Measurements from ENCODE around the gene CARD11.

Gene CARD11

DNA sequence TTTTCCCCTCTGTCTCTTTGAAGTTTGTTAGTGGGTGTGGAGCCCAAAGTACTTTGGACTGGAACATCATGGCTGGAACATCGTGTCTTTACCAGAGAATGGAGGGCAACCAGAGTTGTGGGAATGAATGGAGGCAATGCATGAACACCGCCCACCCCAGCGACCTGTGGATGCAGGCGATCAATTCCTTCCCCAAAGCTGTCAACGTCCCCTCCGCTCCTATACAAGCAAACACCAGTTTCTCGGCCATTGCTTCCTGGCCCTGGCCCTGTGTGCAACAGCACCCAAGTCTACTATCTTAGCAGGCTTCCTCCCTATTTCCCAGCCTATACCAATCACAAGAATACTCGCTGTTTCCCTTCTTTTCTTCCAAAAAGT is 62.6 kb downstream of the CARD11 start:
- DNase-seq (ENCODE audit: low spot score), result no peak

GRCh38 chr7:2980401-2981102 is 63.1 kb downstream of the CARD11 start:
- DNase-seq (ENCODE audit: low spot score), result no peak

- DNase-seq (ENCODE audit: low spot score), result no peak
Observed at GRCh38 chr7:2979951-2980350, 63.7 kb downstream of the CARD11 start.

DNA sequence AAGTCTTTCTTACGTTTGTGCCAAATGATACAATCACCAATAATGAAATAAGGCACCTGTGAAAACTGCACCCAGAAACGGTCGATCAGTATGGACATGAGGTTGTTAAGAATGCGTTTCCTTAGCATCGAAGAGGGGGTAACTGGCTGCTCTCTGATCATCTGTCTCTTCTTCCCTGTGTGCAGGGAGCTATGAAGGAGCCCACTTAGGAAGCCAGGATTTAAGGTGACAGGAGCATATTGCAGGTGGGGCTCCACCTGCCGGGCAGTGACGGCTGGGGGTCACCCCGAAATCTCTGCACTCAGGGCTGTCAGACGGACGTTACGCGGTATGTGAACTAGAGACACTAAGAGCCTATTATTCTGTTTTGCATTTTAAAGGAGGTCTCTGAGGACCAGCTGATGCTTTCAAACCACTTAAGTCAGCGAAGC is 64.5 kb downstream of the CARD11 start:
- no peak for DNase-seq (ENCODE audit: low spot score)

DNA sequence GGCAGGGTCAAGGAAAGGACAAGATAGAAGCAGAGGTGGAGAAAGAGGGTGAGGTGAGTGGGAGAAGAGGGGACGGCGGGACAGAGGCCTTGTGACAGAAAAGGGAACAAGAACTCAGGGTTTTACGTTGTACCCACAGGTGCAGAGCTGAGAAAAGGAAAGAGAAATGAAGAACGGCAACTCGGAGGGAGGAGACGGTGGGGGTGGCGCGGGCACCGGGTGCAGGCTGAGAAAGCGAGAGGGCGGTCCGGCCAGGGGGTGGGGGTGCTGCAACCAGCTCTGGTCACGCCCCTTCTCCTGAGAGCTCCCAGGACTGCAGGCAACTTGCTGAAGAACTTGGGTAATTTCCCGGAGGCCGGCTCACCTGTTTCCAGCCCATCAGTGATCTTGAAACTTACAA is 65.3 kb downstream of the CARD11 start:
- DNase-seq (ENCODE audit: low spot score), result peak; percentile 71

DNA sequence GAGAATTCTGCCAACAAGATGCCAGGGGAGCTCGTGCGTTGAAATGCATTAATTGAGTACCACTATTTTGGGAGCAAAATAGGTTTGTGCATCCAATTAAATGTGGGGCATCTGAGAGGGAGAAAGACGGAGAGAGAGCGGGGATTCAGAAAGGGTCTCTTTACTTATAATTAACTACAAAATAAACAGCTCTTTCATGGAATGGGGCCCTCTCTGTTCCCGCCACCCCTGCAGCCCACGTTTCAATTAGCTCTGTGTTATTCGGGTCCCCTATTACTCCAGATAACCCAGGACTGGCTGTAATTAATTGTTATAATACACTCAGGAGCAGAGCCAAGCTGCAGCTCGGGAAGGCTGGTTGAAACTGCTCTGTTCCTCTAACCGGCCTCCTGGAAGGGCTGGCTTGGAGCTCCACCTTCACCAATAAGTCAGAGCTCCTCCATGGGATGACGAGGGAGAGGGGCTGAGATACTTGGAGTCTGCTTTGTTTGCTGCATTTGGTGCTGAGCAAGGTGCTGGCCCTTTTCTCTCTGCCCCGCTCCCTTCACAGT is 67.8 kb downstream of the CARD11 start:
- DNase-seq (ENCODE audit: low spot score), result no peak

GRCh38 chr7:2974093-2974819 is 69.4 kb downstream of the CARD11 start:
- no peak for DNase-seq (ENCODE audit: low spot score)

- no peak for DNase-seq (ENCODE audit: low spot score)
Observed at GRCh38 chr7:2972835-2973161, 70.9 kb downstream of the CARD11 start.

GRCh38 chr7:2971914-2972834 is 71.5 kb downstream of the CARD11 start:
- DNase-seq (ENCODE audit: low spot score), result no peak

- no peak for DNase-seq (ENCODE audit: low spot score)
Observed at GRCh38 chr7:2970861-2971260, 72.8 kb downstream of the CARD11 start.

GRCh38 chr7:2970307-2970664 is 73.4 kb downstream of the CARD11 start:
- no peak for DNase-seq (ENCODE audit: low spot score)

- DNase-seq (ENCODE audit: low spot score), result no peak
Observed at GRCh38 chr7:2969398-2970306, 74.0 kb downstream of the CARD11 start.

DNA sequence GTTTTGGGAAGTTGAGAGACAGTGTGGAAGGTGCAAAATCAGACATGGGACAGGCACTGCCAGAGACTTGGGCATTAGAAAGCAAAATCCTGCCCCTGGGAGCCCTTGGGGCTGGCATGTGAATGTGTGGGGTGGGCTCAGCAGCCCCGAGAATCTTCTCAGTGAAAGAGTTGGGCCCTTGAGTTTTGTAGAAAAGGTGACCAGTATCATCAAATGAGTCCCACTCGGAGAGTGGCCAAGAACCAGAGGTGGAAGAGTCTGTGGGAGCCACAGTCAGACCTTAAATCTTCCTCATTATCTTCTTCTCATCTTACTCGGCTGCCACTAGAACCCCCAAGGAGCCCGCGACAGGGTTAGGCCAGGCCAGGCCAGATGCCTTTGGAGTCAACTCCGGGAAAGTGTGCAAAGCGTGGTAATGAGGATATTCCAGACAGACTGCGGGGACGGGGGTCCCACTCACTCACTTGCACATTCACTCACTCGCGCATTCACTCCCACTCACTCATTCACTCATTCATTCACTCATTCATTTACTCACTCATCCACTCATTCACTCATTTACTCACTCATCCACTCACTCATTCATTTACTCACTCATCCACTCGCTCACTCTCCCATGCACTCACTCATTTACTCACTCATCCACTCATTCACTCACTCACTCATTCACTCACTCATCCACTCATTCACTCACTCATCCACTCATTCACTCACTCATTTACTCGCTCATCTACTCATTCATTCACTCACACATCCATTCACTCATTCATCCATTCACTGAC is 74.9 kb downstream of the CARD11 start:
- no peak for DNase-seq (ENCODE audit: low spot score)

DNA sequence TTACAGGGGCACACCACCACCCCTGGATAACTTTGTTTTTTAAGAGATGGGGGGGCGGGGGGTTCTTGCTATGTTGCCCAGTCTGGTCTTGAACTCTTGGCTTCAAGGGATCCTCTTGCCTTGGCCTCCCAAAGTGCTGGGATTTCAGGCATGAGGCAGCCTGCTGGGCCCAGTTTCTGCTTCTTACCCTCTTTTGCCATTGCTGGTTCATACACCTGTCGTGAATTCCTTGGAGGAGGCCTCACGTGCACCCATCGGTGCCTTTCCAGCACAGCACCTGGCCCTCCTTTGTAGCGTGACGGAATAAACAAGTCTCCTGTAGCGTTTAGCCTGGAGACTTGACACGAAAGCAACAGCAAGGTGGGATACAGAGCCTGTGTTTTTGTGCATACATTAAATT is 75.5 kb downstream of the CARD11 start:
- DNase-seq (ENCODE audit: low spot score), result no peak

GRCh38 chr7:2967705-2968104 is 76.0 kb downstream of the CARD11 start:
- no peak for DNase-seq (ENCODE audit: low spot score)

- no peak for DNase-seq (ENCODE audit: low spot score)
Observed at GRCh38 chr7:2967253-2967652, 76.4 kb downstream of the CARD11 start.

DNA sequence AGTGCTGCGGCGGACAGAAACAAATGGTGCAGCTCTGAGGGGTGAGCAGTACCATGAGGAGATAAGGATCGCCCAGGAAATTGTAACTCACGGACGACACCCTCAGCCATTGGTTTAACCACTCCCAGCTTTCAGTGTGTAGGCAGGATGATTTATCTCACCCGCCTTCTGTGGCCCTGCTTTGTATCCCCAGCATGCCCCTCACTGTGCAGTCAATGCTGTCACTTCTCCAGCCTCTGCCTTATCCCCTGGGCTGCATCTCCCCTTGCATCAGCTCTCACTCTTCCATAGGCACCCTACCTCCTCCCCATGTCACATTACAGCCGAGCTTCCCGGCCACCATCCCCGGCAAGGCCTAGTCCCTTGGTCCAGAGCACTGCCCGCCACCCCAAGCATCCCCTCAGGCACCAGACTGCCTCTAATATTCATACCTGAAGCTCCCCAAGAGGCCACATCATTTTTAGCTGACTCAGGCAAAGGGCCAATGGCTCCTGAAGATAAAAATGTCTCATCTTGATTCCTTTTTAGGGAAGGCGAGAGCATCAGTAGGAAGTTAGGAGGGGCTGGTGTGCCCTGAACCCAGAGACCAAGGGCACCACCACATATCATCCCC is 77.1 kb downstream of the CARD11 start:
- no peak for DNase-seq (ENCODE audit: low spot score)

GRCh38 chr7:2965745-2966270 is 77.9 kb downstream of the CARD11 start:
- no peak for DNase-seq (ENCODE audit: low spot score)

DNA sequence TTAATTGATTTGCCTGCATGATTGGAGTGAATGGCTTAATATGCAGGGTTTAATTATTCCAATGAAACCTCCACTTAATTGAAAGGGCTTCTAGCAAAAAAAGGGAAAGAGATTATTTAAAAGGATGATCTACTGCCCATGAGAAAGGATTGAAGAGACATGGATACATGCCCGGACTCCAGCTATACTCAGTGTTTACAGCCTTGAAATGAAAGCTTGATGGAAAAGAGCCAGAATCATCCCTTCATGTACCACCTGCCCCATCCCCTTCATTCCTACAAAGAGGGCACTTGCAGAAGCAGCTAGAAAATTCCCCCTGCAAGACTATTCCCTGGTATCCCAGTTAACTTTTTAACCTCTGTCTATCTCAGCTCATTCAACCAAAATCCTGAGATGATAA is 78.4 kb downstream of the CARD11 start:
- no peak for DNase-seq (ENCODE audit: low spot score)

DNA sequence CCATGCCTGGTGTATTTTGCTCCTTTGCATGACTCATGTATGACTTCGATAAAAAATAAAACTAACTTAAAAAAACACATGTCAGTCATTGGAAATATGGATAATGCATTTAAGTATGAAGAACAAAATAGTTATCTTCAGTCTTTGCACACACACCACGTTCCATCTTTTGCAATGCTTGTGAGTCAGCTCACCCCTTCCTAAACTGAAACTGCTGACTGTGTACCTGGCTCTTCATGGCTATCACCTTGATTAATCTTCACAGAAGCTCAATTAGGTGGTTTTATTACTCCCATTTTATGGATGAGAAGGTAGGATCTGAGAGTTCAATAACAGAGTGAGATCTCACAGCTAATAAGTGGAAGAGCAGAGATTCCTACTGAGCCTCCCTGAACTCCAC is 79.5 kb downstream of the CARD11 start:
- no peak for DNase-seq (ENCODE audit: low spot score)
